Kidney capillary endothelial cell (primary cell): ENCODE measurements around the gene GCHFR.

Experiments used
- DNase-seq: peaks from one replicate; pipeline ENCODE4 v3.0.0-alpha.2; 2018; ENCODE audit warnings: low spot score

GCHFR gene

DNA sequence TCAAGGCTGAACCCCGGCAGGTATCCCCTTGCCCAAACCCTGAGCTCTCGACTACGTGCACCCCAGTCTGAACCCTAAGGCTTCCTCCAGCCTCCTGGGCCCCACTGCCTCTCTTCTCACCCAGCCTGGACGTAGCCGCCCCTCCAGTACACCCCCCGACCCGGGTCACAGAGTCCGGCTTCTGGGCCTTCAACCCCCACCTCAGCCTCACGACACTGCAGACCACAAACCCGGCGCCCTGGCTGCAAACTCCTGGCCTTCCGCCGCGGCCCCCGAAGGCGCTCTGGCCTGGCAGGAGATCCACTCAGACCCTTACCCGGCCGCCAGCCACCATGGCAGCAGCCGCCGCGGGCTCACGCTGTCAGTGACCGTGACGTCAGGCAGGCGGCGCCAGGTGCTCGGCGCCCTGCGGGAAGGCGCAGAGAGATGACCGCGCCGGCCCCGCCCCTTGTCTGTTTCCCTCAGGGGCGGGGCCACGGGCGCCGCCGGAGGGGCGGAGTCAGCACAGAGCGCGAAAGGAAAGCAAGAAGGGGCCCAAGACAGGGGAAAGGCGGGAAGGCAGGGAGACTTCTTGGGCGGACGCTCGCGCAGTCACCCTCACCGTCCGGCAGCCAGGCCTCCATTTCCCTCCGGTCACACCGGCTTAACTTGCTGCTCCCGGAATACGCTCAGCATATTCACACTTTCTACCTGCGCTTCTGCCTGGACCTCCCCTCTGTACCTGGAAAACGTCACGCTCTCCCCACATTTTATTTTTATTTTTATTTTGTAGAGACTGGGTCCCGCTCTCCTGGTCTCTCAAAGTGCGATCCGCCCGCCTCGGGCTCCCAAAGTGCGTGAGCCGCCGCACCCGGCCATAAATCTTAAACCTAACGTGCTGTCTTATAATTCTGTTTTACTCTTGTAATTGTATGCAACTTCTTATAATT, 8.7 kb upstream of the GCHFR start, which contains the start of gene RMDN3:
Gene RMDN3, minus strand, starts transcription at position 372 of the 929 bp plus-strand sequence. CDS start 471 bp downstream, outside the sequence.
- peak; percentile 90 for DNase-seq

- DNase-seq: no peak
Measured at GRCh38 chr15:40755812-40756208, 8.1 kb upstream of the GCHFR start.

GRCh38 chr15:40756938-40757337, 6.9 kb upstream of the GCHFR start:
- no peak for DNase-seq

- DNase-seq: no peak
Measured at GRCh38 chr15:40759961-40760360, 3.9 kb upstream of the GCHFR start.

GRCh38 chr15:40762919-40763800, 708 bp upstream of the GCHFR start:
- DNase-seq: no peak

DNA sequence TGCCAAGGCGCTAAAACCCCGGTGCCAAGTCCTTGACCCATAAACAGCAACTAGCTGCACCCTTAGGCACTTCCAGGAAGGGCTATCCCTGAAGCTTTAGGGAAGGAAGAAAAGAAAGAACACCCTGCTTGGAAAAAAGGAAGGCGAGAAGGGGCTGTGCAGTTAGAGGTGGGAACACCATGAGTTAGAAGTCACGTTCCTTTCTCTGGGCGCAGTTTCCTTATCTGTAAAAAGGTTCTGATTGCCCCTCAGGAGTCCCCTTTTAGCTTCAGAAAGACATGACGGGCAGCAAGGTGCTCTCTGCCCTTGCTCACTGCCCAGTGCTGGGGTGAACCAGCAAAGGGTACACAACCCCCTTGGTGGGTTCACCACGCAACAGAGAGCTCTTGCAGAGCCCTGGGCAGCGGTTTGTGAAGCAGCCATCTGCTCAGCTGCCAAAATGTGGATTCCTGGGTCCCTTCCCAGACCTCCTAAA, 798 bp downstream of the GCHFR start:
- DNase-seq: no peak

GRCh38 chr15:40766194-40766815, 2.4 kb downstream of the GCHFR start:
- DNase-seq: no peak

- DNase-seq: no peak
Measured at GRCh38 chr15:40766906-40767837, 3.3 kb downstream of the GCHFR start.

- no peak for DNase-seq
Measured at GRCh38 chr15:40767838-40768500, 4.1 kb downstream of the GCHFR start.

GRCh38 chr15:40768521-40769273, 4.8 kb downstream of the GCHFR start:
- no peak for DNase-seq

- DNase-seq: no peak
Measured at GRCh38 chr15:40769274-40770146, 5.6 kb downstream of the GCHFR start, which contains the start of gene C15orf62. TSS of gene C15orf62 (plus strand) at chr15:40769980. CDS start at chr15:40770496, 516 bp downstream.

GRCh38 chr15:40770147-40770721, 6.4 kb downstream of the GCHFR start:
- DNase-seq: no peak

DNA sequence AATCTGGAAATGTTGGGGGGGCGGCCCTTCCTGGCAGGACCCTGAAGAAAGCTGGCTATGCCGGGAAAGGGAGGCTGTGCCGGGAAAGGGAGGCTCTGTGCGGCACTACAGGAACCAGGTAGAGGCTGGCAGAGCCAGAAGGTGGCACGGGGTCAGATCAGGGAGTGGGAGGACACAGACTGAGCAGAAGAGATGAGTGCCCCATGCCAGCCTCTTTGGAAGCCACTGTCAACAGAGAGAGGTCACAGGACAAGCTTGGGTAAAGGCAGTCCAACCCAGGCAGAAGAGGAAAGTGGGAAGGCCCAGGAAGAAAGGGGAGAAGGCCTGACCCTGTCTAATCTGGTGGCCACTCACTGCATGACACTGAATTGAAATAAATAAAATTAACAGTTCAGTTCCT, 7.4 kb downstream of the GCHFR start:
- no peak for DNase-seq

GRCh38 chr15:40772014-40772413, 8.1 kb downstream of the GCHFR start:
- no peak for DNase-seq

- no peak for DNase-seq
Measured at GRCh38 chr15:40773496-40773895, 9.6 kb downstream of the GCHFR start.

DNA sequence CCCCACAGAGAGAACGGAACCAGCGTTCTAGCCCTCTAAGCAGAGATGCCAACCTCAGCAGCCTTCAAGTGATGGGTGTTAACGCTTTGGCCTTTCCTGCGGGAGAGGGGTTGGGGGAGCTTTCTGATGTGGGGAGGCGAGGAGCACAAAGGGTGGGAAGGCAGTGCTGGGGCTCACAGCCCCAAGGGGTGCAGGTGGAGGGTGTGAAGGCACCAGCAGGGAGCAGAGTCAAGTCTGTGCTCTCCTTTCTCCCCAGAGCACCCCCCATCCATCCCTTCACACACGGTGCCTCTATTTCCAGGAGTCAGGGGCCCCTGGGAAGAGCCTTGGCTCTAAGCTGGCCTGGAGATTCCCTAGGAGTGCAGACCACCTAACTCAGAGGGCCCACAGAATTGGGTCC, 10.0 kb downstream of the GCHFR start:
- no peak for DNase-seq

DNA sequence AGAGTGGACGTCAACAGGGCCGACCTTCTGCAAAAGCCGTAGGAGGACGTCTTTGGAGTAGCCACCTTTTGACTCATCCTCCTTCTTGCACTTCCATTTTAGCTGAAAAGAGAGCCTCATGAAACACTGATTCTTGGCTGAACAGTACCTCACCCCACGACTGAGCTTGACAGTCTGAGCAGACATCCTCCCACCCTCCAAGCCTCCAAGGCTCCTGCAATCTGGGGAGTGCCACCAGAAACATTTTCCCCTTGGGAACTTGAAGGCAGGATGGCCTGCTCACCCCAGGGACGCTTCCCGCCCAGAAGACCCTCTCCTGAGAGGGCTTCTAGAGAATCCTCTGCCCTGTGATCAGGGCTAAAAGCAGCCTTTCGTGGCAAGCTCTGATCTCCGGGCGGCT, 11.1 kb downstream of the GCHFR start:
- DNase-seq: no peak
